GM19372 (cell line): ENCODE results near the gene CHRNA5.

Experiments used
- ATAC-seq: cut with Tn5 transposase; IDR thresholded peaks from one replicate; pipeline ENCODE4 v1.9.1; 2021; ENCODE audit warnings: mild to moderate bottlenecking, low read depth, moderate library complexity; ENCODE audit not compliant: unreplicated experiment

Gene CHRNA5

GRCh38 chr15:78619022-78619950, 54.0 kb downstream of the CHRNA5 start:
- ATAC-seq, result no peak

GRCh38 chr15:78620021-78620526, 54.8 kb downstream of the CHRNA5 start:
- no peak for ATAC-seq

- ATAC-seq, result no peak
Observed at GRCh38 chr15:78620527-78621421, 55.5 kb downstream of the CHRNA5 start, which contains the start of gene CHRNA3. CHRNA3 (minus strand) TSS chr15:78620996; CDS start chr15:78620794, 202 bp downstream.

- ATAC-seq, result no peak
Observed at GRCh38 chr15:78621810-78622402, 56.6 kb downstream of the CHRNA5 start.

GRCh38 chr15:78623786-78624497, 58.6 kb downstream of the CHRNA5 start:
- ATAC-seq, result no peak

- ATAC-seq, result no peak
Observed at GRCh38 chr15:78624651-78625590, 59.6 kb downstream of the CHRNA5 start.

GRCh38 chr15:78625606-78626280, 60.4 kb downstream of the CHRNA5 start:
- ATAC-seq, result no peak

- no peak for ATAC-seq
Observed at GRCh38 chr15:78626381-78626995, 61.2 kb downstream of the CHRNA5 start.

- no peak for ATAC-seq
Observed at GRCh38 chr15:78627348-78627747, 62.0 kb downstream of the CHRNA5 start.

GRCh38 chr15:78628227-78628626, 62.9 kb downstream of the CHRNA5 start:
- no peak for ATAC-seq

GRCh38 chr15:78629031-78629715, 63.9 kb downstream of the CHRNA5 start:
- ATAC-seq, result no peak

- no peak for ATAC-seq
Observed at GRCh38 chr15:78629716-78630065, 64.4 kb downstream of the CHRNA5 start.

- ATAC-seq, result no peak
Observed at GRCh38 chr15:78630886-78631633, 65.7 kb downstream of the CHRNA5 start.

- no peak for ATAC-seq
Observed at GRCh38 chr15:78633348-78633747, 68.0 kb downstream of the CHRNA5 start.

GRCh38 chr15:78634210-78635145, 69.2 kb downstream of the CHRNA5 start:
- no peak for ATAC-seq

GRCh38 chr15:78635346-78635745, 70.0 kb downstream of the CHRNA5 start:
- ATAC-seq, result no peak
